ENCODE data around the gene SCTR.

Gene SCTR

GRCh38 chr2:119434664-119435063, 89.6 kb downstream of the SCTR start:
- Histone ChIP-seq H2BK5ac (ENCODE audit: low read length) (no peak overlapping the region), H3K9ac (ENCODE audit: low read depth, low read length, poor library complexity) (no peak overlapping the region), H3K18ac (ENCODE audit: low read length) (peak overlapping the region; percentile 24), H3K79me1 (ENCODE audit: low read depth, low read length) (no peaks in the 10 kb centered on the region), H2AK5ac (ENCODE audit: low read depth, low read length) (no peak overlapping the region), H3K36me3 (replicated peaks in 1 of 2; ENCODE audit: control insufficient read depth in 2 of 2, insufficient read depth in 2 of 2, low read length in 2 of 2) (no peaks in the 10 kb centered on the region), H3K14ac (ENCODE audit: low read length) (no peak overlapping the region), H2BK15ac (ENCODE audit: low read length) (no peak overlapping the region), H3K4me1 (ENCODE audit: control insufficient read depth in 2 of 2, insufficient read depth in 1 of 2, low read depth in 1 of 2, low read length in 2 of 2) (peaks cover 6 to 11% of the 10 kb centered on the region in 2 donors), H3K9me3 (replicated peaks in 1 of 2; ENCODE audit: control insufficient read depth in 2 of 2, insufficient read depth in 1 of 2, low read depth in 1 of 2, low read length in 2 of 2) (no peaks in the 10 kb centered on the region), H3K23ac (ENCODE audit: low read depth, low read length, poor library complexity) (no peak overlapping the region), H3K27me3 (ENCODE audit: control insufficient read depth in 3 of 3, insufficient read depth in 3 of 3, low read depth in 1 of 3, low read length in 3 of 3) (peaks cover 0 to 60% (median 20%) of the 10 kb centered on the region in 3 experiments), H4K8ac (ENCODE audit: low read depth, low read length) (no peak overlapping the region), H3K4ac (ENCODE audit: low read length) (no peak overlapping the region), H3K4me3 (ENCODE audit: low read length in 2 of 2) (no peak overlapping the region), H2BK120ac (ENCODE audit: low read depth, low read length) (no peak overlapping the region), H3K27ac (replicated peaks; ENCODE audit: low read length) (no peak overlapping the region), H2AFZ (ENCODE audit: low read length) (no peak overlapping the region), H2BK12ac (ENCODE audit: low read length) (no peak overlapping the region), H3K4me2 (ENCODE audit: insufficient read depth, low read length, poor library complexity, severe bottlenecking) (no peak overlapping the region), H4K91ac (ENCODE audit: low read depth, low read length, poor library complexity) (no peak overlapping the region)
- WGBS, 2 donors (ENCODE audit: extremely low coverage in 2 of 2, insufficient read length in 2 of 2, insufficient replicate concordance in 1 of 2): no CpG with 5 or more reads among the region's 6 CpGs
- DNase-seq (ENCODE audit: low spot score): no peak

GRCh38 chr2:119433636-119434327, 90.5 kb downstream of the SCTR start:
- H3K9ac ChIP-seq (ENCODE audit: low read depth, low read length, poor library complexity): no peak overlapping the region
- H3K23ac ChIP-seq (ENCODE audit: low read depth, low read length, poor library complexity): no peak overlapping the region
- H3K14ac ChIP-seq (ENCODE audit: low read length): no peak overlapping the region
- no peak overlapping the region for H3K27ac ChIP-seq (replicated peaks; ENCODE audit: low read length)
- no peak overlapping the region for H2BK120ac ChIP-seq (ENCODE audit: low read depth, low read length)
- no peak overlapping the region for H3K18ac ChIP-seq (ENCODE audit: low read length)
- H3K4ac ChIP-seq (ENCODE audit: low read length): no peak overlapping the region
- H3K9me3 ChIP-seq (replicated peaks in 1 of 2; ENCODE audit: control insufficient read depth in 2 of 2, insufficient read depth in 1 of 2, low read depth in 1 of 2, low read length in 2 of 2): no peaks in the 10 kb centered on the region
- peaks cover 10 to 12% of the 10 kb centered on the region in 2 donors for H3K4me1 ChIP-seq (ENCODE audit: control insufficient read depth in 2 of 2, insufficient read depth in 1 of 2, low read depth in 1 of 2, low read length in 2 of 2)
- no peak overlapping the region for H2BK12ac ChIP-seq (ENCODE audit: low read length)
- no peaks in the 10 kb centered on the region for H3K36me3 ChIP-seq (replicated peaks in 1 of 2; ENCODE audit: control insufficient read depth in 2 of 2, insufficient read depth in 2 of 2, low read length in 2 of 2)
- H3K27me3 ChIP-seq (ENCODE audit: control insufficient read depth in 3 of 3, insufficient read depth in 3 of 3, low read depth in 1 of 3, low read length in 3 of 3): peaks cover 0 to 65% (median 20%) of the 10 kb centered on the region in 3 experiments
- no CpG with 5 or more reads among the region's 10 CpGs for WGBS, 2 donors (ENCODE audit: extremely low coverage in 2 of 2, insufficient read length in 2 of 2, insufficient replicate concordance in 1 of 2)
- H2BK15ac ChIP-seq (ENCODE audit: low read length): no peak overlapping the region
- no peak overlapping the region for H3K4me3 ChIP-seq (ENCODE audit: low read length in 2 of 2)
- H2BK5ac ChIP-seq (ENCODE audit: low read length): no peak overlapping the region
- H2AK5ac ChIP-seq (ENCODE audit: low read depth, low read length): no peak overlapping the region
- H4K91ac ChIP-seq (ENCODE audit: low read depth, low read length, poor library complexity): no peak overlapping the region
- H3K4me2 ChIP-seq (ENCODE audit: insufficient read depth, low read length, poor library complexity, severe bottlenecking): no peak overlapping the region
- H3K79me1 ChIP-seq (ENCODE audit: low read depth, low read length): no peaks in the 10 kb centered on the region
- no peak overlapping the region for H2AFZ ChIP-seq (ENCODE audit: low read length)
- no peak for DNase-seq (ENCODE audit: low spot score)
- no peak overlapping the region for H4K8ac ChIP-seq (ENCODE audit: low read depth, low read length)

GRCh38 chr2:119432851-119433522, 91.3 kb downstream of the SCTR start:
- no CpG with 5 or more reads among the region's 17 CpGs for WGBS, 2 donors (ENCODE audit: extremely low coverage in 2 of 2, insufficient read length in 2 of 2, insufficient replicate concordance in 1 of 2)
- Histone ChIP-seq H3K36me3 (replicated peaks in 1 of 2; ENCODE audit: control insufficient read depth in 2 of 2, insufficient read depth in 2 of 2, low read length in 2 of 2) (no peaks in the 10 kb centered on the region), H3K4me3 (ENCODE audit: low read length in 2 of 2) (no peak overlapping the region), H3K4me1 (ENCODE audit: control insufficient read depth in 2 of 2, insufficient read depth in 1 of 2, low read depth in 1 of 2, low read length in 2 of 2) (peaks cover 10 to 14% of the 10 kb centered on the region in 2 donors), H3K4me2 (ENCODE audit: insufficient read depth, low read length, poor library complexity, severe bottlenecking) (no peak overlapping the region), H3K9ac (ENCODE audit: low read depth, low read length, poor library complexity) (no peak overlapping the region), H3K18ac (ENCODE audit: low read length) (peak overlapping the region; percentile 30), H2BK15ac (ENCODE audit: low read length) (no peak overlapping the region), H3K4ac (ENCODE audit: low read length) (no peak overlapping the region), H2AK5ac (ENCODE audit: low read depth, low read length) (no peak overlapping the region), H2BK120ac (ENCODE audit: low read depth, low read length) (no peak overlapping the region), H4K8ac (ENCODE audit: low read depth, low read length) (no peak overlapping the region), H2BK5ac (ENCODE audit: low read length) (no peak overlapping the region), H2AFZ (ENCODE audit: low read length) (no peak overlapping the region), H3K27me3 (ENCODE audit: control insufficient read depth in 3 of 3, insufficient read depth in 3 of 3, low read depth in 1 of 3, low read length in 3 of 3) (peaks cover 0 to 65% (median 20%) of the 10 kb centered on the region in 3 experiments), H3K27ac (replicated peaks; ENCODE audit: low read length) (no peak overlapping the region), H3K23ac (ENCODE audit: low read depth, low read length, poor library complexity) (no peak overlapping the region), H4K91ac (ENCODE audit: low read depth, low read length, poor library complexity) (no peak overlapping the region), H3K14ac (ENCODE audit: low read length) (no peak overlapping the region), H3K79me1 (ENCODE audit: low read depth, low read length) (no peaks in the 10 kb centered on the region), H3K9me3 (replicated peaks in 1 of 2; ENCODE audit: control insufficient read depth in 2 of 2, insufficient read depth in 1 of 2, low read depth in 1 of 2, low read length in 2 of 2) (no peaks in the 10 kb centered on the region), H2BK12ac (ENCODE audit: low read length) (no peak overlapping the region)
- no peak for DNase-seq (ENCODE audit: low spot score)

Measured in neuronal stem cell (in vitro differentiated cells).